Body of pancreas (tissue), 4 donors: ENCODE results near the gene IRAG1.

Experiments
- CTCF ChIP-seq, 7 experiments: fragments of 450-650 bp in 4 of 7; fragments of 200-600 bp in 3 of 7; sonication (generic) in 3 of 7; IDR thresholded peaks; one replicate each; pipeline ENCODE4 v1.5.1; 2016 to 2019; ENCODE audit warnings: antibody characterized with exemption in 7 of 7
- POLR2A ChIP-seq, 3 donors: fragments of 450-650 bp; IDR thresholded peaks; one replicate each; pipeline ENCODE4 v1.6.1; 2016; ENCODE audit warnings: antibody characterized with exemption in 3 of 3, mild to moderate bottlenecking in 2 of 3

- no peak for TF ChIP-seq CTCF (IDR thresholded peaks at IDR 0.05)
- TF ChIP-seq POLR2A (IDR thresholded peaks at IDR 0.05) = no peak
Measured at GRCh38 chr11:10666556-10667520, 26.7 kb downstream of the IRAG1 start.
